Measurements from ENCODE around the gene NOS1.

GRCh38 chr12:117408161-117408791 is 46.9 kb upstream of the NOS1 start:
- TF ChIP-seq CTCF (conservative IDR thresholded peaks at IDR 0.05 in 1 of 2, IDR thresholded peaks at IDR 0.05 in 1 of 2; ENCODE audit: extremely low read depth in 1 of 2, insufficient read depth in 1 of 2, low read depth in 1 of 2, low read length in 2 of 2) (no peak), EZH2 (IDR thresholded peaks at IDR 0.05; ENCODE audit: borderline replicate concordance, low read length) (no peak)
